ENCODE results near the gene COL4A1. TPM values are rescaled to one million over a fixed set of nuclear protein-coding genes. Genes with fewer than 3 reads are reported as not detected.
A peak's percentile ranks its signal among the peaks of the same experiment; 100 is the strongest.

The COL4A1 gene
- polyA plus RNA-seq, 1 donor (not counting 4 experiments of a cell fraction or from before 2014, with no cell fraction given) = 22.3 TPM

GRCh38 chr13:110140099-110140498, 166.9 kb downstream of the COL4A1 start:
- Histone ChIP-seq H3K27me3 (ENCODE audit: control insufficient read depth, extremely low read depth, insufficient read depth, low read length) (peaks cover 3% of the 10 kb centered on the region), H3K4me2 (ENCODE audit: control insufficient read depth, extremely low read depth, insufficient read depth, low read depth, low read length) (no peak overlapping the region), H3K4me1 (ENCODE audit: control insufficient read depth, extremely low read depth, insufficient read depth, low read length) (peaks cover 18% of the 10 kb centered on the region), H4K20me1 (ENCODE audit: control insufficient read depth, extremely low read depth, insufficient read depth, low read length) (no peaks in the 10 kb centered on the region), H3K4me3 (ENCODE audit: control insufficient read depth in 2 of 3, extremely low read depth in 1 of 3, insufficient read depth in 2 of 3, low read depth in 1 of 3, low read length in 3 of 3) (no peak overlapping the region), H3K79me2 (ENCODE audit: control insufficient read depth, insufficient read depth, low read length) (no peaks in the 10 kb centered on the region), H3K9me1 (ENCODE audit: control insufficient read depth, extremely low read depth, insufficient read depth, low read length) (no peaks in the 10 kb centered on the region), H3K9ac (ENCODE audit: control insufficient read depth, extremely low read depth, insufficient read depth, low read length) (no peak overlapping the region), H2AFZ (ENCODE audit: control insufficient read depth, low read length) (no peak overlapping the region), H3K27ac (ENCODE audit: control insufficient read depth, insufficient read depth, low read length) (no peak overlapping the region), H3K36me3 (ENCODE audit: control insufficient read depth in 2 of 2, extremely low read depth in 1 of 2, insufficient read depth in 2 of 2, low read length in 2 of 2) (no peaks in the 10 kb centered on the region), H3K9me3 (ENCODE audit: control insufficient read depth, low read depth, low read length) (no peaks in the 10 kb centered on the region)
- dilution Hi-C loops (cut with MboI; ENCODE audit: extremely low pct_ligation_motif_present, low sequenced_read_pairs) = no loop called here
- DNase-seq (ENCODE audit: low read depth, low spot score) (no peak), FAIRE-seq (no peak)
- TF ChIP-seq, protein P1, sequence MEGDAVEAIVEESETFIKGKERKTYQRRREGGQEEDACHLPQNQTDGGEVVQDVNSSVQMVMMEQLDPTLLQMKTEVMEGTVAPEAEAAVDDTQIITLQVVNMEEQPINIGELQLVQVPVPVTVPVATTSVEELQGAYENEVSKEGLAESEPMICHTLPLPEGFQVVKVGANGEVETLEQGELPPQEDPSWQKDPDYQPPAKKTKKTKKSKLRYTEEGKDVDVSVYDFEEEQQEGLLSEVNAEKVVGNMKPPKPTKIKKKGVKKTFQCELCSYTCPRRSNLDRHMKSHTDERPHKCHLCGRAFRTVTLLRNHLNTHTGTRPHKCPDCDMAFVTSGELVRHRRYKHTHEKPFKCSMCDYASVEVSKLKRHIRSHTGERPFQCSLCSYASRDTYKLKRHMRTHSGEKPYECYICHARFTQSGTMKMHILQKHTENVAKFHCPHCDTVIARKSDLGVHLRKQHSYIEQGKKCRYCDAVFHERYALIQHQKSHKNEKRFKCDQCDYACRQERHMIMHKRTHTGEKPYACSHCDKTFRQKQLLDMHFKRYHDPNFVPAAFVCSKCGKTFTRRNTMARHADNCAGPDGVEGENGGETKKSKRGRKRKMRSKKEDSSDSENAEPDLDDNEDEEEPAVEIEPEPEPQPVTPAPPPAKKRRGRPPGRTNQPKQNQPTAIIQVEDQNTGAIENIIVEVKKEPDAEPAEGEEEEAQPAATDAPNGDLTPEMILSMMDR (optimal IDR thresholded peaks at IDR 0.05 in 1 of 3, IDR thresholded peaks at IDR 0.05 in 1 of 3, conservative IDR thresholded peaks at IDR 0.05 in 1 of 3; ENCODE audit: extremely low read depth in 1 of 3, insufficient read depth in 2 of 3, low read length in 3 of 3) = no peak
- no peak for TF ChIP-seq EZH2 (IDR thresholded peaks at IDR 0.05; ENCODE audit: low read length)

DNA sequence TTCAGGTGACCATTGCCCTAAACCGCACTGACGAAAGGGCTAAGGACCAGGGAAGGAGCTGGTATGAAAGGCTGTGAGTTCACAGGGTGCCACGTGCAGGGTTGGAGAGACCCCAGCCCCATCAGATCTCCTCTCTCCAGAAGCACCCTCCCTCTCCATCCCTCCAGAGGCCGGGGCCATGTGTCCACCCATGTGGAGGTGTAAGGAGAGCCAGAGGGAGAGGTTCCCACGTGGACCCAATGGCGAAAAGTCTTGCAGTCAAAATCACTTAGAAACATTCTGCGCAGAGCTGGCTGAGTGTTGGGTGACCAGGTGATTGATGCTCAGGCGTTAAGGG, 168.3 kb downstream of the COL4A1 start:
- Histone ChIP-seq H3K4me1 (ENCODE audit: control insufficient read depth, extremely low read depth, insufficient read depth, low read length) (peaks cover 18% of the 10 kb centered on the region), H4K20me1 (ENCODE audit: control insufficient read depth, extremely low read depth, insufficient read depth, low read length) (no peaks in the 10 kb centered on the region), H3K79me2 (ENCODE audit: control insufficient read depth, insufficient read depth, low read length) (no peaks in the 10 kb centered on the region), H3K9me1 (ENCODE audit: control insufficient read depth, extremely low read depth, insufficient read depth, low read length) (no peaks in the 10 kb centered on the region), H3K27ac (ENCODE audit: control insufficient read depth, insufficient read depth, low read length) (peak overlapping the region; percentile 23), H3K9me3 (ENCODE audit: control insufficient read depth, low read depth, low read length) (no peaks in the 10 kb centered on the region), H3K4me2 (ENCODE audit: control insufficient read depth, extremely low read depth, insufficient read depth, low read depth, low read length) (peak overlapping the region; percentile 84), H3K36me3 (ENCODE audit: control insufficient read depth in 2 of 2, extremely low read depth in 1 of 2, insufficient read depth in 2 of 2, low read length in 2 of 2) (no peaks in the 10 kb centered on the region), H3K4me3 (ENCODE audit: control insufficient read depth in 2 of 3, extremely low read depth in 1 of 3, insufficient read depth in 2 of 3, low read depth in 1 of 3, low read length in 3 of 3) (peak overlapping the region; percentile 47 to 65 (median 60)), H3K27me3 (ENCODE audit: control insufficient read depth, extremely low read depth, insufficient read depth, low read length) (peaks cover 3% of the 10 kb centered on the region), H3K9ac (ENCODE audit: control insufficient read depth, extremely low read depth, insufficient read depth, low read length) (peak overlapping the region; percentile 65), H2AFZ (ENCODE audit: control insufficient read depth, low read length) (peak overlapping the region; percentile 94)
- no peak for TF ChIP-seq EZH2 (IDR thresholded peaks at IDR 0.05; ENCODE audit: low read length)
- TF ChIP-seq, protein P1 (optimal IDR thresholded peaks at IDR 0.05 in 1 of 3, IDR thresholded peaks at IDR 0.05 in 1 of 3, conservative IDR thresholded peaks at IDR 0.05 in 1 of 3; ENCODE audit: extremely low read depth in 1 of 3, insufficient read depth in 2 of 3, low read length in 3 of 3) = no peak
- no peak for DNase-seq (ENCODE audit: low read depth, low spot score)
- FAIRE-seq = no peak
- dilution Hi-C loops (cut with MboI; ENCODE audit: extremely low pct_ligation_motif_present, low sequenced_read_pairs) = no loop called here

Measured in keratinocyte (primary cell).